B cell (primary cell): ENCODE data around the gene TRABD2A. TPM values are rescaled to one million over a fixed set of nuclear protein-coding genes. Genes with fewer than 3 reads are reported as not detected.

Experiments used
- polyA plus RNA-seq: library from polyadenylated mRNA; depleted of rRNA; stranded (reverse); fragments of >200 nt; gene quantifications from 2 replicates; pipeline ENCODE4 v1.2.3, GENCODE V29; 2012
- total RNA-seq, 2 donors: library from RNA; stranded (reverse); fragments of 120-200 nt in 1 of 2; gene quantifications; 1 replicate in 1 of 2; 2 replicates in 1 of 2; pipeline versions ENCODE4 v1.2.3 to v1.2.4, GENCODE V29; 2013 to 2022

Gene TRABD2A
- total and polyA plus RNA-seq, 2 donors (not counting 1 experiment from before 2014, with no cell fraction given), result 10.1 to 11.3 TPM

Other genes starting within 250 kb of the TRABD2A start
- 868 and 885 TPM in 2 replicates for gene TMSB10, start 24.6 kb upstream of the TRABD2A start, total RNA-seq
- 4,601 and 5,410 TPM in 2 replicates for gene TMSB10, start 24.6 kb upstream of the TRABD2A start, polyA plus RNA-seq
- 73.1 and 81.5 TPM in 2 replicates for gene KCMF1, start 90.1 kb upstream of the TRABD2A start, total RNA-seq
- 43.7 and 58.3 TPM in 2 replicates for gene KCMF1, start 90.1 kb upstream of the TRABD2A start, polyA plus RNA-seq